SIG-M5 treated with dmso at 0.1 percent for 504 hours (cell line): ENCODE results near the gene CD59.
"Not testable (repeated sequence)": the region's sequence is repeated elsewhere in the genome, so short reads cannot be mapped to it uniquely, and the experiment has no call there.

Source experiments
- DNase-seq: peaks from one replicate; lab custom pipeline; 2025; ENCODE audit not compliant: unreplicated experiment; lab: John Stamatoyannopoulos, UW

The CD59 gene

GRCh38 chr11:33695051-33695566 is 41.1 kb downstream of the CD59 start:
- DNase-seq = no peak

- no peak for DNase-seq
These were observed 41.7 kb downstream of the CD59 start for GRCh38 chr11:33694346-33695050.

DNA sequence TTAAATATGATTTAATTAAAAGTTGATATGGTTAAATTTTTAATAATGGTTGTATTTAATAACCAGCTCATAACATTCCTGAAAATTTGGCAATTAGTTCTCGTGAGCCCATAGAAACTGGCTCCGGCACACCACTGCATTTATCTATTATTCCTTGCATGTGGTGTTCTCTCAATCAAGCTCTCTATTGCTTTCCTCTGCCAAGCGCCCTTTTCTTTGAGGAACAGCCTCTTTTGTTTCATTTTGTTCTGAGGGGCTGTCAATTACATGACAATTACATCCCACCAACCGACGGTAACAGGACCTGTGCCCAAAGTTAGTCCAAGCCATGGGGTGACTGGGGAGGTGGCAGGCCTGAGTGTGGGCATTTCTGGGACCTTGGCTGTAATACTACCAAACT is 43.7 kb downstream of the CD59 start:
- no peak for DNase-seq

DNA sequence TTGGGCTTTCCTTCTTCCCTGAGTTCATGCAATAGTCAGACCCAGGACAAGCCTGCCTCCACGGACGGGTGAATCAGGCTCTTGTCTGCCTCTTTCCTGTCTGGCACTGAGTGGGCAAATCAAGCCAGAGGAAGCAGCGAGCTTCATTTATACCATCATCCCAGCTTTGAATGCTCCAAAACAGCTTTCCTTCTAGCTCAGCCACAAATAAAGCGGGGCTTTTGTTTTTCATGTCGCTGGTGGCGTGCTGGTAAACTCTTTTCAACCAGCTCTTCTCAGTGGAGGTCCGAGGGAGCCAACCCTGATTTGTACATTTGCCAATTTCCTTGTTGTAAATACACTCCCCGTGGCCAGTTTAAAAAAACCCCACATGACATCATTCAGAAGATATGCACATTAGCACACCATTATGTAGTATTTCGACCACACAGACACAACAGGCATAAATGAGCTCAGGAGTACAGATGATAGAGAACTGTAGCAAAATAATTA is 44.2 kb downstream of the CD59 start:
- DNase-seq = no peak

GRCh38 chr11:33691066-33691864 is 45.0 kb downstream of the CD59 start:
- no peak for DNase-seq

DNA sequence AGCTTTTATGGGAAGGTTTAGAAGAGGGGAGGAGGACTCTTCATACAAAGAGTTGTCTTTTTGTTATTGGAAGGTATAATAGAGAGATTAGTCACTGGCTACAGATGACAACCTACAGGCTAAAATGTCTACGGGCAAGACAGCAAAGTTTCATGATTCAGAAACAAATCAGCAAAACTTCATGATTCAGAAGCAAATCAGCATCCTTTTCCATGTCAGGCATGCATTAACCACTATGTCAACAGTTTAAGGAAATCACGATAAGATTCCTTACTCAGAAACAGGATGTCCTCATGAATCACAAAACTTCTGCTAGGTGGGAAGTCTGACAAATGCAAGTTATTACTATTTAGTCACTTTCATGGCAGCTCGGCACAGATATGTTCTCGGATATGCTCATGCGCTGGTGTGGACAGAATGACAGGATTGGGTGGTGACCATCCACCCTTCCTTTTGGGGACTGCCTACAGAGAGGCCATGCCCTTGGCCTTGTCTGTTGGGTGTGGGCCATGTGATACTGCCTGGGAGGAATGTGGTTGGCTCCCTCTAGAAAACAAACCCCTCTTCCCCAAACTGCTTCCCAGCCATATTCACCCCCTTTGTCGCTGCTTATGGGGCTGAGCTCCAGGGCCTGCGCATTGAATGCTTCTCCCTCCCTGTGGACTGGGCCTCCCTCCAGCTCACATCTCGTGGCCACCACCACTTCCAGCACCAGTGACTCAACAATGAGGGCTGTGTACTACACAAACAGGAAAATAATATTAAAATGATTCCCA is 45.7 kb downstream of the CD59 start:
- DNase-seq = no peak

GRCh38 chr11:33689501-33689900 is 46.7 kb downstream of the CD59 start:
- no peak for DNase-seq

- DNase-seq = no peak
These were observed 47.1 kb downstream of the CD59 start for GRCh38 chr11:33689085-33689484.

DNA sequence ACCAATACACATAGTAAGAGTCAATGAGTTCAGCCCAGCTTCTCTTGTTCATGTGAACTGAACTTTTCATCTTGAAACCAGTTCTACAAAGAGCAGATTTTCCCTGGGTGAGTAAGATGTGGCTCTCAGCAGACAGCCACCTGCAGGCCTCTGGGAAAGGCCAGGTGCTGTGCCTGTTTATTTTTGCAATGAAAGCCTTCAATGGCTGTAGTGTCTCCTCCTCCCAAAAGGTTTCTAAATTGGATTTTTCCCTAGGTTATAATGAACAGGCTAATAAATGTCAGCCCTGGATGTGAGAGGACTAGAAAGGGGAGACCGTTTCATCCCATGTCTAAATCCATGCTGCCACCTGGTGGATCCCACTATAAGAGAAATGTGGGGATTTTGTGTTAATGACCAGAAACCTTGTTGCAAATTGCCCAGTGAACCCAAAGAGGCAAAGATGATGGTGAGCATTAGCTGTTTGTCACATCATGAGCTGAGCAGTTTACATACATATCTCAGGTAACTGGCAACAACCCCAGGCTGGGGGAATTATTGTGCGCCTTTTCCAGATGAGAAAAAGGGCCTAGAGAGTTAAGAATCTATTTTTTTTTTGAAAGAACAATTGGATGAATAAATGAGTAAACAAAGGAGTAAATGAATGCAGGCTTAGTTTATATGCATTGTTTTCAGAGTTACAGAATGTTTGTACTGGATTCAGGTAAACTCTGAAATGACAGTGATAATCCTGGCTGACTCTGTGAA is 48.3 kb downstream of the CD59 start:
- peak; percentile 38 for DNase-seq

GRCh38 chr11:33685082-33685481 is 51.1 kb downstream of the CD59 start:
- no peak for DNase-seq

DNA sequence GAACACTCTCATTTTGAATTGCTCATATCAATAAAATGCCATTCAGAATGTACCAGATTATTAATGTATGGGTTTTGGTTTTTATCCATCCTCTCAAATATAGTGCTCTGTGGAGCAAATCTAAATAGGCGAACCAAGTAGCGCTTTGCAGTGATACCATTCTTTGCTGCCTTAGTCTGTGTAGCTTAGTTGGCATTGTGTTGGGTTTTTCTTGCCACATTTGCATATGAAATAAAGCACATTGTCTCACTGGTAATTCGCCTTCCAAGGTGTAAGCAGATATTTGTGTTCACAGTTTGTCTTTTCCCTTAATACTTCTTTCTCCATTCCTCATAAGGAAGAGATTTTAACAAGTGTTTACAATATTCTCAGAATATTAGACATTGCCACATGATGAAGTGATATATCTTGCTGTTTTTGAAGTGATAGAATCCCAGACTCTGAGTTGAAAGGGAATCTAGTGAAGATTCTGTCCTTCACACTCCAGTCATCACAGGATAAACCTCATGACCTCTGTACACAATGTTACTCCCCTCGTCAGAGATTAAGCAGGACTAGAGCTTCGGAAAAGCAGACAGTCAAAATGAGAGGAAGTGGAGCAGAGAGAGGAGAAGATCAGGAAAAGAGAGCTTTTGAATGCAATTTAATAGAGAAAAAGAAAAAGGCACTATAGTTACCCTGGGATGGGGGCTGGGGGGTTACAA is 52.1 kb downstream of the CD59 start:
- DNase-seq = no peak

GRCh38 chr11:33682446-33682845 is 53.8 kb downstream of the CD59 start:
- no peak for DNase-seq

DNA sequence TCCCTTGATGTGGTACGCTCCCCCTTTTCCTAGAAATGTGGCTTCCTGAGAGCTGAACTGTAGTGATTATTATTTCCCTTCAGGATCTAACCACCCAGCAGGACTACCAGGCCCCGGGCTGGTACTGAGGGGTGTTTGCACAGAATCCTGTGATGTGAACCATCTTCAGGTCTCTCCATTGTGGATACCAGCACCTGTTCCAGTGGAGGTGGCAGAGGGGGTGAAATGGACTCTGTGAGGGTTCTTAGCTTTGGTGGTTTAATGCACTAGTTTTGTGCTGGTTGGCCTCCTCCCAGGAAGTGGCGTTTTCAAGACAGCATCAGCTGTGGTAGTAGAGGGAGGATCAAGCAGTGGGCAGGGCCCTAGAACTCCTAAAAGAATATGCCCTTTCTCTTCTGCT is 54.2 kb downstream of the CD59 start:
- DNase-seq = no peak

- not testable (repeated sequence) for DNase-seq
These were observed 57.6 kb downstream of the CD59 start for GRCh38 chr11:33678616-33679015.

DNA sequence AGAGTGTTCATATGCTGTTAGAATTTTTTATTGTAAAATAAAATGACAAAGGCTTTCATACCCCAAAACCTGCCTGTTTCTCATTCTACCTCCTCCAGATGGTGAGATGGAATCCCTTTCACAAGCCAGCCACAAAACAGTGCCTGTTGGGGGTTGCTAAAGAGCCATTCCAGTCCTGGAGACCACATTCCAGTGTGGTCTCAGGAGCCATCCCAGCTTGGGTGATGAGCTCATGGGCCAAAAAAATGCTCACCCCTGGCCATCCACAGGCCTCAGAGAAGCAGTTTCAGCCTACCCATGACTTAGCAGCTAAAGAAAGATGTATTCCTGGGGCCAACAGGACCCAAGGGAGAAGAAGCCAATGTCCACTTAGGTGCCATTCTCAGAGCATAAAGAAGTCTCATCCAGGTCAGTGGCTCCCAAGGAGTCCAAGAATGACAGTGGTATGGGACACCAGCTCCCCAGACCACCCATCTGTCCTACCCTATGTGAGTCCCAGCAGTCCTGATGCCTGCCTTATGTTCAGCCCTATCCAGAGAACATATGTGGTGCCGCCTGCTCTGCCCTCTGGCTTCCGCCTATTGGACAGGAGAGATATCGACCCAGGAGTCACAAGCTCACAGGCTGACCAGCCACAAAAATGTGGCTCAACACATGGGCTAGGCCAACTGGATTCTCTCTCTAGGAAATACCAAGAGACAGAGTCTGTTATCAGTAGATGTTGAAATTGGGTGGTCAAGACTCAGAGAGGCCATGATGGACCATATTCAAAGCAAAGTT is 62.0 kb downstream of the CD59 start:
- no peak for DNase-seq

- DNase-seq = no peak
These were observed 64.0 kb downstream of the CD59 start for GRCh38 chr11:33672273-33672672.

DNA sequence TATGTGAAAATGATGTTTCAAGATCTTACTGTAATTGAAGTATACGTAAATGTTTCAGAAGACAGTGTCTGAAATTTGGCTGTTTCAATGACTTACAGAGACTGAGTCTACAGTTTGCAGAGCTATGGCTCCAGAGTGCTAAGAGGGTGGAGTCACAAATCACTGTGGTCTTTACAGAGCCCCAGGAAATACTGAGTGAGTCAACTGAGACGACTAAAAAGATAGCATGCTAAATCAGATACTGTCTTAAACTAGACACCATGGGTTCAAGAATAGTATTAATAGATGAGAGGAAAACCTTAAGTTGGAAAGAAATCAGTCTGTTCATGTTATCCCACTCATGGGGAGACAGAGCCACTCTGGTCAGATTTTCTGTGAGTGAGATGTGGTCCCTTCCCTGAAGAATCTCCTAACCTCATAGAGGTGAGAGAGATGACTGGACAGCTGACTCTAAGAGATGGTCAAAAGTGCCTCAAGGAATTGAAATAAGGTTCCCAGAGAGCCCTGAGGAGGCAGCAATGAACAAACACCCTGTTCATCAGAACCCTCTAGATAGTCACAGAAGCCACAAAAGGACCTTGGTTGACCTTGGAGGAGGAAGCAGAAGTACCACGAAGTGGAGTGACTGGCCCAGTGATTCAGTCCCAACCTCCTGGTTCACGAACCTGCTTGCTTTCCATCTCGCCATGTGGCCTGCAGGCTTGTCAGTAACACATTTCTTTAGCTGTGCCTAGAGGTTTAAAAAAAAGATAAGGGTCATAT is 65.8 kb downstream of the CD59 start:
- no peak for DNase-seq

- DNase-seq = no peak
These were observed 66.5 kb downstream of the CD59 start for GRCh38 chr11:33669598-33670249.
